Testis (tissue), 2 donors: ENCODE data around the gene USP50.

Experiments used
- CTCF ChIP-seq, 3 experiments: fragments of 450-650 bp in 2 of 3; fragments of 200-600 bp in 1 of 3; sonication (generic) in 1 of 3; IDR thresholded peaks; one replicate each; pipeline ENCODE4 v1.5.1; 2016 to 2019; ENCODE audit warnings: antibody characterized with exemption in 3 of 3, mild to moderate bottlenecking in 2 of 3, moderate library complexity in 1 of 3
- POLR2A ChIP-seq: fragments of 450-650 bp; IDR thresholded peaks from one replicate; pipeline ENCODE4 v1.6.1; 2017; ENCODE audit warnings: antibody characterized with exemption, mild to moderate bottlenecking, moderate library complexity

DNA sequence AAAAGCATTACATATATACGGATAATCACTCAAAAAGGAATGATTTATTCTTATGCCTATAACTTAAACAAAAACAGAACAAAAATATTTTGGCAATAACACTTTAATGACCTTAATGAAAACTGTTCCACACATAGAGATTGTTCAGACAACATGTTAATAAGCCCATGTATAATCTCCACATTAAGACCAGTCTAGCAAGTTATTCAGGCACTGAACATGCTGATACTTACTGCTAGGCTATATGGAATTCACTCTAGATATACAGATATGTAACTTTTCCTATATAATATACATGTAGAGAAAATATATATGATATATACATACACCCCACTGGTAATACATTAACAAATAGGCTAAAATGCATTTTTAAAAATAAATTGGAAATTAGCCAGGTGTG lies 43.8 kb upstream of the USP50 start:
- no peak for TF ChIP-seq CTCF (IDR thresholded peaks at IDR 0.05)
- no peak for TF ChIP-seq POLR2A
